Lower lobe of right lung (tissue), 2 donors: ENCODE data around the gene WFDC9. TPM values are rescaled to one million over a fixed set of nuclear protein-coding genes. Genes with fewer than 3 reads are reported as not detected.
"Not testable (repeated sequence)": the region's sequence is repeated elsewhere in the genome, so short reads cannot be mapped to it uniquely, and the experiment has no call there.

Experiments used
- ATAC-seq, 2 donors: fragments of 200-7000 bp; cut with Tn5 transposase; one replicate each; pipeline ENCODE4 v1.9.1; 2020 to 2022; ENCODE audit warnings: mild to moderate bottlenecking in 2 of 2, moderate library complexity in 2 of 2
- DNase-seq: peaks from one replicate; pipeline ENCODE4 v3.0.0-alpha.2; 2020
- H3K27ac ChIP-seq: fragments of 200-600 bp; one replicate; pipeline ENCODE4 v1.8.0; 2022
- H3K27me3 ChIP-seq: fragments of 200-600 bp; one replicate; pipeline ENCODE4 v1.8.0; 2022; ENCODE audit warnings: low read depth
- H3K36me3 ChIP-seq: fragments of 200-600 bp; one replicate; pipeline ENCODE4 v1.8.0; 2022; ENCODE audit warnings: mild to moderate bottlenecking
- H3K4me1 ChIP-seq: fragments of 200-600 bp; one replicate; pipeline ENCODE4 v1.8.0; 2022
- H3K4me3 ChIP-seq: fragments of 200-600 bp; one replicate; pipeline ENCODE4 v1.8.0; 2022; ENCODE audit warnings: mild to moderate bottlenecking
- H3K9me3 ChIP-seq: fragments of 200-600 bp; one replicate; pipeline ENCODE4 v1.8.0; 2022
- intact Hi-C: fragments of 100-400 bp; cut with DNase I; formaldehyde crosslinking; loops from one replicate; pipeline ENCODE4 v1.11.0; 2022
- total RNA-seq: library from RNA; stranded (reverse); fragmentation: NEBNext Ultra II Directional; extraction: Animal tissue kit (Norgen Biotek cat#: 25700); gene quantifications from one replicate; pipeline ENCODE4 v1.2.1, GENCODE V29; 2021
- TF ChIP-seq, protein P1 (sequence below): fragments of 200-600 bp; IDR thresholded peaks from one replicate; pipeline ENCODE4 v1.8.0; 2022; ENCODE audit warnings: antibody characterized with exemption, mild to moderate bottlenecking
- donor health status: DM: no; HTN: yes; CAD: no; lungs with severe emphysema.

WFDC9 gene
- total RNA-seq, 1 donor from 2014 or later = not detected

GRCh38 chr20:45581702-45582101 lies 49.4 kb downstream of the WFDC9 start:
- DNase-seq = no peak
- Histone ChIP-seq H3K36me3 (no peaks in the 10 kb centered on the region), H3K4me3 (no peak overlapping the region), H3K27me3 (no peaks in the 10 kb centered on the region), H3K9me3 (no peaks in the 10 kb centered on the region), H3K27ac (no peak overlapping the region), H3K4me1 (no peaks in the 10 kb centered on the region)
- TF ChIP-seq, protein P1, sequence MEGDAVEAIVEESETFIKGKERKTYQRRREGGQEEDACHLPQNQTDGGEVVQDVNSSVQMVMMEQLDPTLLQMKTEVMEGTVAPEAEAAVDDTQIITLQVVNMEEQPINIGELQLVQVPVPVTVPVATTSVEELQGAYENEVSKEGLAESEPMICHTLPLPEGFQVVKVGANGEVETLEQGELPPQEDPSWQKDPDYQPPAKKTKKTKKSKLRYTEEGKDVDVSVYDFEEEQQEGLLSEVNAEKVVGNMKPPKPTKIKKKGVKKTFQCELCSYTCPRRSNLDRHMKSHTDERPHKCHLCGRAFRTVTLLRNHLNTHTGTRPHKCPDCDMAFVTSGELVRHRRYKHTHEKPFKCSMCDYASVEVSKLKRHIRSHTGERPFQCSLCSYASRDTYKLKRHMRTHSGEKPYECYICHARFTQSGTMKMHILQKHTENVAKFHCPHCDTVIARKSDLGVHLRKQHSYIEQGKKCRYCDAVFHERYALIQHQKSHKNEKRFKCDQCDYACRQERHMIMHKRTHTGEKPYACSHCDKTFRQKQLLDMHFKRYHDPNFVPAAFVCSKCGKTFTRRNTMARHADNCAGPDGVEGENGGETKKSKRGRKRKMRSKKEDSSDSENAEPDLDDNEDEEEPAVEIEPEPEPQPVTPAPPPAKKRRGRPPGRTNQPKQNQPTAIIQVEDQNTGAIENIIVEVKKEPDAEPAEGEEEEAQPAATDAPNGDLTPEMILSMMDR = no peak
- ATAC-seq = no peak
- intact Hi-C loops = no loop called here

- intact Hi-C loops = no loop called here
- no peaks in the 10 kb centered on the region for H3K9me3 ChIP-seq
- peaks cover 5% of the 10 kb centered on the region for H3K4me1 ChIP-seq
- H3K27me3 ChIP-seq = no peaks in the 10 kb centered on the region
- no peak within 1 kb of the TSS for H3K27ac ChIP-seq
- TF ChIP-seq, protein P1 = no peak
- ATAC-seq (peak in 1 of 2 donors; percentile 26), DNase-seq (no peak)
- H3K36me3 ChIP-seq = no peaks in the 10 kb centered on the region
- no peak within 1 kb of the TSS for H3K4me3 ChIP-seq
Measured at GRCh38 chr20:45579184-45579583, 51.9 kb downstream of the WFDC9 start, which contains the start of gene WFDC8. TSS of gene WFDC8 (minus strand) at chr20:45579284. CDS start at chr20:45579247, 37 bp downstream.

GRCh38 chr20:45578231-45578630 lies 52.9 kb downstream of the WFDC9 start:
- no peak overlapping the region for H3K27ac ChIP-seq
- TF ChIP-seq, protein P1 = no peak
- H3K4me3 ChIP-seq = no peak overlapping the region
- H3K9me3 ChIP-seq = no peaks in the 10 kb centered on the region
- intact Hi-C loops = no loop called here
- peaks cover 5% of the 10 kb centered on the region for H3K4me1 ChIP-seq
- ATAC-seq (no peak), DNase-seq (no peak)
- H3K27me3 ChIP-seq = no peaks in the 10 kb centered on the region
- no peaks in the 10 kb centered on the region for H3K36me3 ChIP-seq

- DNase-seq (no peak), ATAC-seq (peak; percentile 72 to 90)
- peak overlapping the region; percentile 27 for H3K27ac ChIP-seq
- TF ChIP-seq, protein P1 = no peak
- H3K27me3 ChIP-seq = no peaks in the 10 kb centered on the region
- intact Hi-C loops = no loop called here
- H3K4me3 ChIP-seq = no peak overlapping the region
- H3K9me3 ChIP-seq = no peaks in the 10 kb centered on the region
- H3K36me3 ChIP-seq = no peaks in the 10 kb centered on the region
- H3K4me1 ChIP-seq = peaks cover 5% of the 10 kb centered on the region
Measured at GRCh38 chr20:45576995-45577394, 54.1 kb downstream of the WFDC9 start.

DNA sequence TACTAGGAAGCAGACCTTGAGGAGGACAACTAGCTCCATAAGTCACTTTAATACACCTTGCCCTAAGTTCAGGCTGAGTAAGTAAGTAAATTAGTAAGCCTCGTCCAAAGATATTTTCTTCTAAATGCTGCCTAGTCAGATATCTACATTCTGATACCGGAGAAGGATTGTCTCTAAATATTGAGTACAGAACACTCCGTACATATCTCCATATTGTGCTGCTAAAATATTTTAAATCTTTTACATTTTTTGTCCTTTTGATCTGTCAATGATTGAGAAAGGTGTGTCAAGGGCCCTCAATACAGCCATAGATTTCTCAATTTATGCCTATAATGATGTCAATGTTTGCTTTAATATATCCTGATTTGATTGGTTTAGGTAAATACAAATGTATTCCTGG lies 55.2 kb downstream of the WFDC9 start:
- no peaks in the 10 kb centered on the region for H3K36me3 ChIP-seq
- peak; percentile 48 to 58 for ATAC-seq

GRCh38 chr20:45569650-45570049 lies 61.4 kb downstream of the WFDC9 start:
- intact Hi-C loops, H3K9me3 ChIP-seq, H3K4me1 ChIP-seq, H3K27ac ChIP-seq, ATAC-seq, H3K27me3 ChIP-seq, H3K4me3 ChIP-seq, H3K36me3 ChIP-seq, DNase-seq: not testable (repeated sequence)

More for the DNA sequence above, 55.2 kb downstream of the WFDC9 start:
- H3K4me1 ChIP-seq = peaks cover 5% of the 10 kb centered on the region
- no peaks in the 10 kb centered on the region for H3K9me3 ChIP-seq
- DNase-seq = no peak
- intact Hi-C loops = no loop called here
- H3K27me3 ChIP-seq = no peaks in the 10 kb centered on the region
- peak overlapping the region; percentile 27 for H3K27ac ChIP-seq
- TF ChIP-seq, protein P1 = no peak
- no peak overlapping the region for H3K4me3 ChIP-seq
